Measurements from ENCODE around the gene VSIG10. TPM values are rescaled to one million over a fixed set of nuclear protein-coding genes. Genes with fewer than 3 reads are reported as not detected.
"Not testable (repeated sequence)": the region's sequence is repeated elsewhere in the genome, so short reads cannot be mapped to it uniquely, and the experiment has no call there.

Gene VSIG10
- total RNA-seq, 3 donors from 2014 or later, result 30.2 to 39.3 (median 34.1) TPM

DNA sequence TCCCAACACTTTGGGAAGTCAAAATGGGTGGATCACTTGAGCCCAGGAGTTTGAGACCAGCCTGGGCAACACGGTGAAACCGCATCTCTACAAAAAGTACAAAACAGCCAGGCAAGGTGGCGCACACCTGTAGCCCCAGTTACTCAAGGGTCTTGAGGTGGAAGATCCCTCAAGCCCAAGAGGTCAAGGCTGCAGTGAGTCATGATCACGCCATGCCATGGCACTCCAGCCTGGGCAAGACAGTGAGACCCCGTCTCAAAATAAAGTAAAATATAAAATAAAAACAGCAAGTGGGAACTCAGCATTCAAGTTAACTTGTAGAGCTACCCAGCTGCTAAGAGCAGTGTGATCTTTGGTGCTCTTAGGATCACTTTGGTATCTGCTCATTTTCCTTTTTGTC is 74.6 kb downstream of the VSIG10 start:
- Histone ChIP-seq H3K27me3 (no peaks in the 10 kb centered on the region), H3K9me3 (no peaks in the 10 kb centered on the region), H3K36me3 (peaks cover 8% of the 10 kb centered on the region), H3K4me3 (no peak overlapping the region), H3K27ac (no peak overlapping the region), H3K4me1 (no peaks in the 10 kb centered on the region)
- no peak for DNase-seq (ENCODE audit: low spot score in 2 of 2)
- TF ChIP-seq POLR2A (IDR thresholded peaks at IDR 0.05), result no peak
- TF ChIP-seq POLR2AphosphoS5 (IDR thresholded peaks at IDR 0.05), result no peak
- TF ChIP-seq CTCF (IDR thresholded peaks at IDR 0.05), result no peak
- intact Hi-C loops (cut with DNase I; ENCODE audit: low total_unique reads), result no loop called here

GRCh38 chr12:118025168-118025567 is 78.6 kb downstream of the VSIG10 start:
- Histone ChIP-seq H3K36me3 (no peaks in the 10 kb centered on the region), H3K4me1 (no peaks in the 10 kb centered on the region), H3K4me3 (no peak overlapping the region), H3K27ac (no peak overlapping the region), H3K27me3 (no peaks in the 10 kb centered on the region), H3K9me3 (no peaks in the 10 kb centered on the region)
- DNase-seq (ENCODE audit: low spot score in 2 of 2), result no peak
- intact Hi-C loops (cut with DNase I; ENCODE audit: low total_unique reads), result no loop called here
- TF ChIP-seq POLR2A (IDR thresholded peaks at IDR 0.05), result no peak
- TF ChIP-seq CTCF (IDR thresholded peaks at IDR 0.05), result no peak
- no peak for TF ChIP-seq POLR2AphosphoS5 (IDR thresholded peaks at IDR 0.05)

- H3K36me3 ChIP-seq, result no peaks in the 10 kb centered on the region
- H3K27ac ChIP-seq, result no peak overlapping the region
- intact Hi-C loops (cut with DNase I; ENCODE audit: low total_unique reads), result no loop called here
- DNase-seq (ENCODE audit: low spot score in 2 of 2), result no peak
- H3K27me3 ChIP-seq, result no peaks in the 10 kb centered on the region
- no peaks in the 10 kb centered on the region for H3K9me3 ChIP-seq
- no peak overlapping the region for H3K4me3 ChIP-seq
- TF ChIP-seq POLR2AphosphoS5 (IDR thresholded peaks at IDR 0.05) (no peak), POLR2A (IDR thresholded peaks at IDR 0.05) (no peak), CTCF (IDR thresholded peaks at IDR 0.05) (no peak)
- H3K4me1 ChIP-seq, result no peaks in the 10 kb centered on the region
Measured at GRCh38 chr12:118023301-118023860, 80.4 kb downstream of the VSIG10 start.

- Histone ChIP-seq H3K27me3 (no peaks in the 10 kb centered on the region), H3K4me3 (no peak overlapping the region), H3K9me3 (no peaks in the 10 kb centered on the region), H3K4me1 (no peaks in the 10 kb centered on the region), H3K36me3 (no peaks in the 10 kb centered on the region), H3K27ac (no peak overlapping the region)
- TF ChIP-seq POLR2AphosphoS5 (IDR thresholded peaks at IDR 0.05) (no peak), POLR2A (IDR thresholded peaks at IDR 0.05) (no peak), CTCF (IDR thresholded peaks at IDR 0.05) (no peak)
- intact Hi-C loops (cut with DNase I; ENCODE audit: low total_unique reads), result no loop called here
- DNase-seq (ENCODE audit: low spot score in 2 of 2), result no peak
Measured at GRCh38 chr12:118022728-118023109, 81.1 kb downstream of the VSIG10 start.

DNA sequence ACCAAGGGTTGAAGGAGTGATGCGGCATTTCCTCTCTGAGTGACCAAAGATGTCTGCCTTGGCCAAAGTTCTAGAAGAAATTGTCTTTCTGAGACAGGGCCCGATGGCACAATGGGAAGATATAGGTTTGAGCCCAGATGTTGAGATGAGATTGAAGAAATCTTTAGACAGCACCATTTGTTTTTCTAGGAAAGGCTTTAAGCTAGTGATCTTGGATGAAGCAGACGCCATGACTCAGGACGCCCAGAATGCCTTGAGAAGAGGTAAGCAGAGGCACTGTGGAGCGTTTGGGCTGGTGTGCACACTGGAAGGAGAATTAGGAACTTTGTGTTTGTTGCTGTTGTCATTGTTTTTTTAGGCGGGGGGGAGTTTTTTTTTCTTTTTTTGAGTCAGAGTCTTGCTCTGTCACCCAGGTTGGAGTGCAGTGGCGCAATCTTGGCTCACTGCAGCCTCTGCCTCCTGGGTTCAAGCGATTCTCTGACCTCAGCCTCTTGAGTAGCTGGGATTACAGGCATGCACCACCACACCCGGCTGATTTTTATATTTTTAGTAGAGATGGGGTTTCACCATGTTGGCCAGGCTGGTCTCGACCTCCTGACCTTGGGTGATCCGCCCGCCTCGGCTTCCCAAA is 81.6 kb downstream of the VSIG10 start:
- H3K27ac ChIP-seq; DNase-seq (ENCODE audit: low spot score in 2 of 2); H3K27me3 ChIP-seq; H3K4me3 ChIP-seq; intact Hi-C loops (cut with DNase I; ENCODE audit: low total_unique reads); H3K4me1 ChIP-seq; H3K9me3 ChIP-seq; H3K36me3 ChIP-seq: not testable (repeated sequence)

All from breast epithelium (tissue), 4 donors.